Epithelial cell of prostate (primary cell): ENCODE measurements around the gene TMPRSS3.
"Not testable (repeated sequence)": the region's sequence is repeated elsewhere in the genome, so short reads cannot be mapped to it uniquely, and the experiment has no call there.

Experiments used
- DNase-seq: peaks from one replicate; pipeline ENCODE4 v3.0.0-alpha.2; 2011; ENCODE audit warnings: low read depth, low spot score
- H3K27ac ChIP-seq: fragments of 450-650 bp; 2 replicates; pipeline ENCODE4 v1.5.1; 2017; ENCODE audit warnings: mild to moderate bottlenecking

Gene TMPRSS3

GRCh38 chr21:42411197-42411869, 15.5 kb upstream of the TMPRSS3 start:
- DNase-seq: no peak
- no peak overlapping the region for H3K27ac ChIP-seq

- DNase-seq: no peak
- H3K27ac ChIP-seq: no peak overlapping the region
Observed at GRCh38 chr21:42409366-42409765, 13.5 kb upstream of the TMPRSS3 start.

GRCh38 chr21:42408718-42409117, 12.9 kb upstream of the TMPRSS3 start:
- not testable (repeated sequence) for H3K27ac ChIP-seq, DNase-seq

- H3K27ac ChIP-seq: no peak overlapping the region
- DNase-seq: no peak
Observed at GRCh38 chr21:42407476-42407875, 11.6 kb upstream of the TMPRSS3 start.

- no peak for DNase-seq
- H3K27ac ChIP-seq: no peak overlapping the region
Observed at GRCh38 chr21:42406866-42407265, 11.0 kb upstream of the TMPRSS3 start.

GRCh38 chr21:42406201-42406621, 10.4 kb upstream of the TMPRSS3 start:
- no peak for DNase-seq
- no peak overlapping the region for H3K27ac ChIP-seq

- no peak for DNase-seq
- no peak overlapping the region for H3K27ac ChIP-seq
Observed at GRCh38 chr21:42405064-42406013, 9.5 kb upstream of the TMPRSS3 start.

- no peak overlapping the region for H3K27ac ChIP-seq
- no peak for DNase-seq
Observed at GRCh38 chr21:42404539-42404938, 8.7 kb upstream of the TMPRSS3 start.

GRCh38 chr21:42403611-42404231, 7.9 kb upstream of the TMPRSS3 start, which contains the start of gene UBASH3A:
UBASH3A (plus strand) TSS chr21:42403902; CDS start chr21:42403946, 44 bp downstream.
- no peak within 1 kb of the TSS for H3K27ac ChIP-seq
- DNase-seq: no peak

GRCh38 chr21:42401820-42402251, 6.0 kb upstream of the TMPRSS3 start:
- no peak overlapping the region for H3K27ac ChIP-seq
- DNase-seq: no peak

- no peak overlapping the region for H3K27ac ChIP-seq
- no peak for DNase-seq
Observed at GRCh38 chr21:42401154-42401553, 5.3 kb upstream of the TMPRSS3 start.

- DNase-seq: no peak
- H3K27ac ChIP-seq: no peak overlapping the region
Observed at GRCh38 chr21:42400525-42400924, 4.7 kb upstream of the TMPRSS3 start.

GRCh38 chr21:42398436-42399028, 2.7 kb upstream of the TMPRSS3 start:
- H3K27ac ChIP-seq: no peak overlapping the region
- no peak for DNase-seq

GRCh38 chr21:42397746-42398394, 2.0 kb upstream of the TMPRSS3 start:
- no peak for DNase-seq
- no peak overlapping the region for H3K27ac ChIP-seq

- no peak for DNase-seq
- H3K27ac ChIP-seq: no peak overlapping the region
Observed at GRCh38 chr21:42396799-42397745, 1.2 kb upstream of the TMPRSS3 start.

GRCh38 chr21:42395302-42395701, 550 bp downstream of the TMPRSS3 start:
- no peak for DNase-seq
- H3K27ac ChIP-seq: no peak overlapping the region

GRCh38 chr21:42393443-42393950, 2.4 kb downstream of the TMPRSS3 start:
- no peak overlapping the region for H3K27ac ChIP-seq

GRCh38 chr21:42392731-42393442, 3.0 kb downstream of the TMPRSS3 start:
- no peak overlapping the region for H3K27ac ChIP-seq
- DNase-seq: no peak

More at GRCh38 chr21:42393443-42393950, 2.4 kb downstream of the TMPRSS3 start:
- no peak for DNase-seq
